Astrocyte (in vitro differentiated cells and primary cell): Measurements from ENCODE around the gene FAM90A26. TPM values are rescaled to one million over a fixed set of nuclear protein-coding genes. Genes with fewer than 3 reads are reported as not detected.
"Not testable (repeated sequence)": the region's sequence is repeated elsewhere in the genome, so short reads cannot be mapped to it uniquely, and the experiment has no call there.

Source experiments
- DNase-seq: peaks from one replicate; pipeline ENCODE4 v3.0.0-alpha.2; 2010; ENCODE audit warnings: low read depth
- FAIRE-seq: peaks from 2 replicates; lab custom pipeline; 2011; peaks lifted over from hg19 to GRCh38; lab: Jason Lieb, UNC
- H2AFZ ChIP-seq: 2 replicates; pipeline ENCODE4 v1.6.0; 2012; ENCODE audit warnings: low read depth, low read length, inconsistent platforms
- H3K27ac ChIP-seq: 2 replicates; pipeline ENCODE4 v1.5.1; 2011; ENCODE audit warnings: low read depth, low read length, inconsistent platforms
- H3K27me3 ChIP-seq: 2 replicates; pipeline ENCODE4 v1.6.0; 2011; ENCODE audit warnings: low read length, inconsistent platforms; ENCODE audit not compliant: insufficient read depth
- H3K36me3 ChIP-seq: 2 replicates; pipeline ENCODE4 v1.5.1; 2011; ENCODE audit warnings: low read length, inconsistent platforms; ENCODE audit not compliant: insufficient read depth
- H3K4me1 ChIP-seq: 2 replicates; pipeline ENCODE4 v1.5.1; 2011; ENCODE audit warnings: low read length, inconsistent platforms; ENCODE audit not compliant: insufficient read depth
- H3K4me2 ChIP-seq: 2 replicates; pipeline ENCODE4 v1.6.0; 2012; ENCODE audit warnings: low read length, inconsistent platforms
- H3K4me3 ChIP-seq: 2 replicates; pipeline ENCODE4 v1.5.1; 2011; ENCODE audit warnings: low read depth, mild to moderate bottlenecking, low read length, inconsistent platforms; ENCODE audit not compliant: insufficient read depth
- H3K79me2 ChIP-seq: 2 replicates; pipeline ENCODE4 v1.6.0; 2012; ENCODE audit warnings: mild to moderate bottlenecking, low read length, inconsistent platforms; ENCODE audit not compliant: insufficient read depth
- H3K9ac ChIP-seq: 2 replicates; pipeline ENCODE4 v1.6.0; 2012; ENCODE audit warnings: mild to moderate bottlenecking, low read length, inconsistent platforms
- H3K9me3 ChIP-seq: 2 replicates; pipeline ENCODE4 v1.5.1; 2012; ENCODE audit warnings: low read depth, mild to moderate bottlenecking, low read length, inconsistent platforms; ENCODE audit not compliant: insufficient read depth
- H4K20me1 ChIP-seq: 2 replicates; pipeline ENCODE4 v1.6.0; 2012; ENCODE audit warnings: low read length, inconsistent platforms; ENCODE audit not compliant: insufficient read depth
- H3K27ac Mint-ChIP-seq: one replicate; pipeline ENCODE4 v1.8.0; 2021; ENCODE audit warnings: mild to moderate bottlenecking, mixed read lengths; ENCODE audit not compliant: unreplicated experiment
- H3K27me3 Mint-ChIP-seq: one replicate; pipeline ENCODE4 v1.8.0; 2021; ENCODE audit warnings: low read depth, mixed read lengths; ENCODE audit not compliant: unreplicated experiment
- H3K36me3 Mint-ChIP-seq: one replicate; pipeline ENCODE4 v1.8.0; 2021; ENCODE audit warnings: low read depth, mixed read lengths; ENCODE audit not compliant: unreplicated experiment
- H3K4me1 Mint-ChIP-seq: one replicate; pipeline ENCODE4 v1.8.0; 2021; ENCODE audit warnings: low read depth, mixed read lengths; ENCODE audit not compliant: unreplicated experiment
- H3K4me3 Mint-ChIP-seq: one replicate; pipeline ENCODE4 v1.8.0; 2021; ENCODE audit warnings: mild to moderate bottlenecking, moderate library complexity, mixed read lengths; ENCODE audit not compliant: unreplicated experiment
- H3K9me3 Mint-ChIP-seq: one replicate; pipeline ENCODE4 v1.8.0; 2021; ENCODE audit warnings: mild to moderate bottlenecking, mixed read lengths; ENCODE audit not compliant: unreplicated experiment
- CTCF ChIP-seq: IDR thresholded peaks from 2 replicates; pipeline ENCODE4 v1.5.1; 2011; ENCODE audit warnings: low read depth, mild to moderate bottlenecking, inconsistent platforms, low read length, moderate library complexity; ENCODE audit not compliant: insufficient read depth
- EZH2 ChIP-seq: IDR thresholded peaks from 2 replicates; pipeline ENCODE4 v1.6.1; 2012; ENCODE audit warnings: mild to moderate bottlenecking, low read length, inconsistent platforms; ENCODE audit not compliant: insufficient read depth
- total RNA-seq: library from RNA; stranded (reverse); gene quantifications from 2 replicates; pipeline ENCODE4 v1.2.1, GENCODE V29; 2021

Gene FAM90A26
- total RNA-seq, 1 donor from 2014 or later = not detected

GRCh38 chr4:9143421-9144080 is 26.7 kb upstream of the FAM90A26 start:
- TF ChIP-seq EZH2 (no peak), CTCF (no peak)
- Mint-ChIP-seq H3K9me3 (peaks cover 4% of the 10 kb centered on the region), H3K27ac (no peak overlapping the region), H3K27me3 (no peaks in the 10 kb centered on the region), H3K36me3 (peaks cover 10% of the 10 kb centered on the region), H3K4me3 (no peak overlapping the region), H3K4me1 (peaks cover under 1% of the 10 kb centered on the region)
- Histone ChIP-seq H4K20me1 (no peaks in the 10 kb centered on the region), H3K27ac (no peak overlapping the region), H3K79me2 (no peaks in the 10 kb centered on the region), H3K4me1 (no peaks in the 10 kb centered on the region), H3K9me3 (no peaks in the 10 kb centered on the region), H3K36me3 (no peaks in the 10 kb centered on the region), H3K9ac (no peak overlapping the region), H3K4me3 (no peak overlapping the region), H3K4me2 (no peak overlapping the region), H2AFZ (no peak overlapping the region), H3K27me3 (no peaks in the 10 kb centered on the region)
- DNase-seq (no peak), FAIRE-seq (no peak)

- H3K4me3 Mint-ChIP-seq = no peak overlapping the region
- no peak overlapping the region for H3K4me3 ChIP-seq
These were observed 23.2 kb upstream of the FAM90A26 start for GRCh38 chr4:9146967-9147366.

DNA sequence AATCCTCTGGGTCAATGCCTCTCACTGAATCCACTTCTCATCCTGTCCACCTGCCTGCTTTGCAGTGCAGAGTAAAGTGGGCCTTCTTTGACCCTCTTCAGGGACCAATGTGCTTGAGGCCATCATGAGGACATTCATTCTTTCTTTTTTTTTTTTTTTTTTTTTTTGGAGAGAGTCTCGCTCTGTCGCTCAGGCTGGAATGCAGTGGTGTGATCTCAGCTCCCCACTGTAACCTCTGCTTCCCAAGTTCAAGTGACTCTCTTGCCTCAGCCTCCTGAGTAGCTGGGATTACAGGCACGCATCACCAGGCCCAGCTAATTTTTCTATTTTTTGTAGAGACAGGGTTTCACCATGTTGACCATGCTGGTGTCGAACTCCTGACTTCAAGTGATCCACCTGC is 22.8 kb upstream of the FAM90A26 start:
- H3K9ac ChIP-seq, H3K4me2 ChIP-seq, DNase-seq, H3K27me3 Mint-ChIP-seq, H3K36me3 ChIP-seq, H3K79me2 ChIP-seq, H3K27me3 ChIP-seq, H3K36me3 Mint-ChIP-seq, H3K4me1 ChIP-seq, H3K27ac Mint-ChIP-seq, H3K27ac ChIP-seq, FAIRE-seq, H2AFZ ChIP-seq, H3K4me3 Mint-ChIP-seq, H3K4me3 ChIP-seq, H3K9me3 Mint-ChIP-seq, H3K9me3 ChIP-seq, H4K20me1 ChIP-seq, H3K4me1 Mint-ChIP-seq: not testable (repeated sequence)

More at GRCh38 chr4:9146967-9147366, 23.2 kb upstream of the FAM90A26 start:
- H4K20me1 ChIP-seq = no peaks in the 10 kb centered on the region
- H2AFZ ChIP-seq = no peak overlapping the region
- H3K4me1 ChIP-seq = no peaks in the 10 kb centered on the region
- FAIRE-seq (no peak), DNase-seq (no peak)
- H3K9me3 ChIP-seq = no peaks in the 10 kb centered on the region
- Mint-ChIP-seq H3K36me3 (peaks cover 5% of the 10 kb centered on the region), H3K4me1 (peaks cover 5% of the 10 kb centered on the region), H3K27ac (no peak overlapping the region), H3K9me3 (peaks cover 4% of the 10 kb centered on the region), H3K27me3 (no peaks in the 10 kb centered on the region)
- no peaks in the 10 kb centered on the region for H3K27me3 ChIP-seq
- no peaks in the 10 kb centered on the region for H3K79me2 ChIP-seq
- no peak overlapping the region for H3K9ac ChIP-seq
- no peaks in the 10 kb centered on the region for H3K36me3 ChIP-seq
- TF ChIP-seq CTCF (no peak), EZH2 (no peak)
- no peak overlapping the region for H3K4me2 ChIP-seq
- no peak overlapping the region for H3K27ac ChIP-seq

GRCh38 chr4:9148611-9149409 is 21.4 kb upstream of the FAM90A26 start:
- not testable (repeated sequence) for FAIRE-seq, H3K9me3 ChIP-seq, H3K4me3 ChIP-seq, H3K79me2 ChIP-seq, H3K4me2 ChIP-seq, H3K4me1 Mint-ChIP-seq, H3K27ac Mint-ChIP-seq, H3K27me3 ChIP-seq, H4K20me1 ChIP-seq, H3K4me1 ChIP-seq, H3K36me3 ChIP-seq, H3K9ac ChIP-seq, H3K27me3 Mint-ChIP-seq, H3K36me3 Mint-ChIP-seq, H3K9me3 Mint-ChIP-seq, H3K4me3 Mint-ChIP-seq
- peak; percentile 20 for DNase-seq
- H2AFZ ChIP-seq = peak overlapping the region; percentile 26
- H3K27ac ChIP-seq = peak overlapping the region; percentile 6
